ENCODE data around the gene IDUA.

IDUA gene

DNA sequence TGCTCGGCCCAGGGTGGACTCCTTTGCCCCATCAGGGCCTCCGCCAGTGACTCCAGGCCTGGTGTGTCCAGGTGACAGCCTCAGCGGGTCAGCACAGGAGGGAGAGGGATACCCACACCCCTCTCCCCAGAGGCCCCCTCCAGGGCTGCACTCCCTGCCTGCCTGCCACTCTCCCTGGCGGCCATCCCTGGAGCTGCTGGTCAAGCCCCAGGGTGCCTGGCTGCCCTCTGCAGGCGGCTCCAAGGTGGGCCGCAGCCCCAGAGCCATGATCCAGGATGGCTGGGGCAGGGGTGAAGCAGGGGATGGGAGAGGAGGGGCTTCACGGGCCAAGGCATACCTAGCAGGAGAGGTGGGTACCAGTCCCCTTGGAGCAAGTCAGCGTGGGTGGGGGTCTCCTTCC lies 28.3 kb downstream of the IDUA start:
- H3K9ac ChIP-seq (ENCODE audit: low read length) = no peak overlapping the region
- H3K4me2 ChIP-seq (ENCODE audit: low read depth, low read length) = no peak overlapping the region
- no peaks in the 10 kb centered on the region for H4K20me1 ChIP-seq (ENCODE audit: insufficient read depth, low read length)
- no peaks in the 10 kb centered on the region for H3K27me3 ChIP-seq (replicated peaks; ENCODE audit: insufficient read depth, low read length)
- no peaks in the 10 kb centered on the region for H3K9me3 ChIP-seq (replicated peaks; ENCODE audit: insufficient read depth, low read length)
- no peak for TF ChIP-seq EZH2 (optimal IDR thresholded peaks at IDR 0.05; ENCODE audit: low read depth, low read length)
- TF ChIP-seq, protein P1, sequence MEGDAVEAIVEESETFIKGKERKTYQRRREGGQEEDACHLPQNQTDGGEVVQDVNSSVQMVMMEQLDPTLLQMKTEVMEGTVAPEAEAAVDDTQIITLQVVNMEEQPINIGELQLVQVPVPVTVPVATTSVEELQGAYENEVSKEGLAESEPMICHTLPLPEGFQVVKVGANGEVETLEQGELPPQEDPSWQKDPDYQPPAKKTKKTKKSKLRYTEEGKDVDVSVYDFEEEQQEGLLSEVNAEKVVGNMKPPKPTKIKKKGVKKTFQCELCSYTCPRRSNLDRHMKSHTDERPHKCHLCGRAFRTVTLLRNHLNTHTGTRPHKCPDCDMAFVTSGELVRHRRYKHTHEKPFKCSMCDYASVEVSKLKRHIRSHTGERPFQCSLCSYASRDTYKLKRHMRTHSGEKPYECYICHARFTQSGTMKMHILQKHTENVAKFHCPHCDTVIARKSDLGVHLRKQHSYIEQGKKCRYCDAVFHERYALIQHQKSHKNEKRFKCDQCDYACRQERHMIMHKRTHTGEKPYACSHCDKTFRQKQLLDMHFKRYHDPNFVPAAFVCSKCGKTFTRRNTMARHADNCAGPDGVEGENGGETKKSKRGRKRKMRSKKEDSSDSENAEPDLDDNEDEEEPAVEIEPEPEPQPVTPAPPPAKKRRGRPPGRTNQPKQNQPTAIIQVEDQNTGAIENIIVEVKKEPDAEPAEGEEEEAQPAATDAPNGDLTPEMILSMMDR (IDR thresholded peaks at IDR 0.05; ENCODE audit: low read length) = no peak
- TF ChIP-seq EZH2phosphoT487 (IDR thresholded peaks at IDR 0.05; ENCODE audit: low read length) = no peak
- DNase-seq = no peak
- no peaks in the 10 kb centered on the region for H3K4me1 ChIP-seq (ENCODE audit: low read length)
- H3K9me2 ChIP-seq (replicated peaks; ENCODE audit: insufficient read depth, low read length) = no peaks in the 10 kb centered on the region
- no peak overlapping the region for H3K27ac ChIP-seq (ENCODE audit: low read length)
- no peaks in the 10 kb centered on the region for H3K79me2 ChIP-seq (ENCODE audit: low read length)
- H3K36me3 ChIP-seq (replicated peaks; ENCODE audit: insufficient read depth, low read length) = no peaks in the 10 kb centered on the region
- no peaks in the 10 kb centered on the region for H3F3A ChIP-seq (ENCODE audit: insufficient read depth, low read length)
- H3K4me3 ChIP-seq (ENCODE audit: low read length) = no peak overlapping the region
- H2AFZ ChIP-seq (ENCODE audit: low read length) = no peak overlapping the region

DNA sequence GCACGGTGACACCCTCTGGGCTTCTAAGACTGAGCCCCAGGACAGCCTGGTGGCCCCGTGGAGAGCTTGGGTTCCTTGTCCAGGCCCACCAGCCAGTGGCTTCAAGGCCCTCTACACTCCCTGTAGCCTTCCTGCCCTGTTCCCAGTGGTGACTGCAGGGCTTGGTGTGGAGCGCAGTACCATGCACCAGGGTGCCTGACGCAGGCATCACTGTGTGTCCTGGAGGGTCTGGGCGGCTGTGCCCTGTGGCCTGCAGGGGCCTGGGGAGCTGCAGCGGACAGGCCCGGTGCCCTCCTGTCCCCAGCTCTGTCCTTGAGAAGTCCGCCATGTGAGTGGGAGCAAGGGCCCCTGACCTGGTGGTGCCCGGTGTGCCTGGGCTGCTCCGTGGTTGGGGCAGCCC lies 28.9 kb downstream of the IDUA start:
- H2AFZ ChIP-seq (ENCODE audit: low read length) = no peak overlapping the region
- H4K20me1 ChIP-seq (ENCODE audit: insufficient read depth, low read length) = no peaks in the 10 kb centered on the region
- H3K4me3 ChIP-seq (ENCODE audit: low read length) = no peak overlapping the region
- H3K9me2 ChIP-seq (replicated peaks; ENCODE audit: insufficient read depth, low read length) = no peaks in the 10 kb centered on the region
- H3K9ac ChIP-seq (ENCODE audit: low read length) = no peak overlapping the region
- no peak for DNase-seq
- no peaks in the 10 kb centered on the region for H3K9me3 ChIP-seq (replicated peaks; ENCODE audit: insufficient read depth, low read length)
- no peaks in the 10 kb centered on the region for H3F3A ChIP-seq (ENCODE audit: insufficient read depth, low read length)
- H3K4me2 ChIP-seq (ENCODE audit: low read depth, low read length) = no peak overlapping the region
- no peak overlapping the region for H3K27ac ChIP-seq (ENCODE audit: low read length)
- no peaks in the 10 kb centered on the region for H3K36me3 ChIP-seq (replicated peaks; ENCODE audit: insufficient read depth, low read length)
- H3K79me2 ChIP-seq (ENCODE audit: low read length) = no peaks in the 10 kb centered on the region
- no peaks in the 10 kb centered on the region for H3K27me3 ChIP-seq (replicated peaks; ENCODE audit: insufficient read depth, low read length)
- no peak for TF ChIP-seq EZH2phosphoT487 (IDR thresholded peaks at IDR 0.05; ENCODE audit: low read length)
- TF ChIP-seq EZH2 (optimal IDR thresholded peaks at IDR 0.05; ENCODE audit: low read depth, low read length) = no peak
- TF ChIP-seq, protein P1 (IDR thresholded peaks at IDR 0.05; ENCODE audit: low read length) = no peak
- no peaks in the 10 kb centered on the region for H3K4me1 ChIP-seq (ENCODE audit: low read length)

DNA sequence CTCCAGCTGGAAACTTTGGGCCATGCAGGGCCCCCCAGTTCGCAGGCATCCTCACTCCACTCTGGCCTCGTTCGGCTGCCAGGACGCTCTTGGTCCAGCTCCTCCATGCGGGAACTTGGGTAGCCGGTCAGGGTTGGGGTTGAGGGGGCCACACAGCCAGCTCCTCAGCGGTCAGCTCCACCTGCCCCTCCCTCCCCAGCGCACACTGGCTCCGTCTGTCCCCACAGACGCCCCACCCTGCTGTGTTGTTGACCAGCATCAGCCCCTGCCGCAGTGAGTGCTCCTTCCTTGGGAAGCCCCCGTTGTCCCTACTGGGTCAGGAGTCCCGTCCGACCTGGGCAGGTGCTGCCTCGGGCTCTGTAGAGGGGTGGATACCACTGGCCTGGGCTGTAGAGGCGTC lies 30.4 kb downstream of the IDUA start:
- Histone ChIP-seq H3K79me2 (ENCODE audit: low read length) (no peaks in the 10 kb centered on the region), H3K27me3 (replicated peaks; ENCODE audit: insufficient read depth, low read length) (no peaks in the 10 kb centered on the region)

More for the DNA sequence above, 30.4 kb downstream of the IDUA start:
- TF ChIP-seq EZH2phosphoT487 (IDR thresholded peaks at IDR 0.05; ENCODE audit: low read length) = no peak
- TF ChIP-seq EZH2 (optimal IDR thresholded peaks at IDR 0.05; ENCODE audit: low read depth, low read length) = no peak
- TF ChIP-seq, protein P1 (IDR thresholded peaks at IDR 0.05; ENCODE audit: low read length) = no peak
- no peak overlapping the region for H3K9ac ChIP-seq (ENCODE audit: low read length)
- no peak for DNase-seq
- no peak overlapping the region for H3K4me3 ChIP-seq (ENCODE audit: low read length)
- no peaks in the 10 kb centered on the region for H3K9me2 ChIP-seq (replicated peaks; ENCODE audit: insufficient read depth, low read length)
- no peaks in the 10 kb centered on the region for H3K9me3 ChIP-seq (replicated peaks; ENCODE audit: insufficient read depth, low read length)
- H3K27ac ChIP-seq (ENCODE audit: low read length) = no peak overlapping the region
- no peaks in the 10 kb centered on the region for H4K20me1 ChIP-seq (ENCODE audit: insufficient read depth, low read length)
- no peak overlapping the region for H3K4me2 ChIP-seq (ENCODE audit: low read depth, low read length)
- H3K4me1 ChIP-seq (ENCODE audit: low read length) = no peaks in the 10 kb centered on the region
- H2AFZ ChIP-seq (ENCODE audit: low read length) = no peak overlapping the region
- H3F3A ChIP-seq (ENCODE audit: insufficient read depth, low read length) = no peaks in the 10 kb centered on the region
- no peaks in the 10 kb centered on the region for H3K36me3 ChIP-seq (replicated peaks; ENCODE audit: insufficient read depth, low read length)
